CD4-positive, alpha-beta T cell treated with Interleukin-17A for 4 hours (primary cell): ENCODE measurements around the gene GNG13.
"Not testable (repeated sequence)": the region's sequence is repeated elsewhere in the genome, so short reads cannot be mapped to it uniquely, and the experiment has no call there.

Experiments
- DNase-seq: peaks from one replicate; pipeline ENCODE4 v3.0.0-alpha.2; 2020; ENCODE audit warnings: mixed read lengths

The GNG13 gene

GRCh38 chr16:760065-760464, 40.5 kb downstream of the GNG13 start:
- no peak for DNase-seq

GRCh38 chr16:759110-759910, 41.2 kb downstream of the GNG13 start:
- no peak for DNase-seq

GRCh38 chr16:756428-756827, 44.1 kb downstream of the GNG13 start:
- no peak for DNase-seq

- DNase-seq, result no peak
Measured at GRCh38 chr16:754656-755055, 45.9 kb downstream of the GNG13 start.

- DNase-seq, result not testable (repeated sequence)
Measured at GRCh38 chr16:754121-754607, 46.4 kb downstream of the GNG13 start.

- no peak for DNase-seq
Measured at GRCh38 chr16:752007-752312, 48.6 kb downstream of the GNG13 start.

GRCh38 chr16:751152-752006, 49.2 kb downstream of the GNG13 start:
- no peak for DNase-seq

GRCh38 chr16:750485-750884, 50.0 kb downstream of the GNG13 start:
- no peak for DNase-seq

GRCh38 chr16:749010-749409, 51.5 kb downstream of the GNG13 start:
- DNase-seq, result no peak
